Mesodermal cell (in vitro differentiated cells): ENCODE results near the gene MTCL3.

Experiments used
- H3K27ac ChIP-seq: 2 replicates; pipeline ENCODE4 v1.7.0; 2013; ENCODE audit warnings: mild to moderate bottlenecking, low read depth, low read length, moderate library complexity; ENCODE audit not compliant: severe bottlenecking
- H3K36me3 ChIP-seq: 2 replicates; pipeline ENCODE4 v1.7.1; 2013; ENCODE audit warnings: mild to moderate bottlenecking, low read length, moderate library complexity; ENCODE audit not compliant: control insufficient read depth, insufficient read depth
- H3K4me1 ChIP-seq: one replicate; pipeline ENCODE4 v1.7.1; 2013; ENCODE audit warnings: mild to moderate bottlenecking, low read length; ENCODE audit not compliant: insufficient read depth, control insufficient read depth, poor library complexity, severe bottlenecking
- H3K4me3 ChIP-seq: 2 replicates; pipeline ENCODE4 v1.7.0; 2013; ENCODE audit warnings: low read length, control low read depth, mild to moderate bottlenecking; ENCODE audit not compliant: insufficient read depth, poor library complexity, severe bottlenecking; ENCODE audit errors: extremely low read depth
- H3K9me3 ChIP-seq: 2 replicates; pipeline ENCODE4 v1.7.1; 2013; ENCODE audit warnings: mild to moderate bottlenecking, low read length, moderate library complexity; ENCODE audit not compliant: control insufficient read depth
- WGBS, 2 experiments: methylation state at CpG; one replicate each; pipeline ENCODE4 v1.1.5; 2013; ENCODE audit warnings: missing lambda C conversion rate in 2 of 2; ENCODE audit not compliant: insufficient coverage in 2 of 2; 5-methylcytosine and 5-hydroxymethylcytosine counted together

MTCL3 gene

GRCh38 chr6:127456465-127456864 lies 62.7 kb downstream of the MTCL3 start:
- no CpG with 5 or more reads among the region's 3 CpGs for WGBS, 2 experiments
- Histone ChIP-seq H3K27ac (no peak overlapping the region), H3K36me3 (no peaks in the 10 kb centered on the region), H3K4me3 (no peak overlapping the region), H3K4me1 (peaks cover 5% of the 10 kb centered on the region), H3K9me3 (no peaks in the 10 kb centered on the region)

- H3K9me3 ChIP-seq = no peaks in the 10 kb centered on the region
- H3K36me3 ChIP-seq = peaks cover 7% of the 10 kb centered on the region
- no peak overlapping the region for H3K27ac ChIP-seq
- H3K4me3 ChIP-seq = no peak overlapping the region
- H3K4me1 ChIP-seq = peaks cover 5% of the 10 kb centered on the region
- no CpG with 5 or more reads among the region's 2 CpGs for WGBS, 2 experiments
These were observed 65.1 kb downstream of the MTCL3 start for GRCh38 chr6:127453845-127454619.

- Histone ChIP-seq H3K27ac (no peak overlapping the region), H3K36me3 (peaks cover 9% of the 10 kb centered on the region), H3K9me3 (no peaks in the 10 kb centered on the region), H3K4me1 (no peaks in the 10 kb centered on the region), H3K4me3 (no peak overlapping the region)
These were observed 66.3 kb downstream of the MTCL3 start for GRCh38 chr6:127452803-127453202.

- Histone ChIP-seq H3K9me3 (no peaks in the 10 kb centered on the region), H3K27ac (no peak overlapping the region), H3K36me3 (peaks cover 19% of the 10 kb centered on the region), H3K4me1 (no peaks in the 10 kb centered on the region), H3K4me3 (no peak overlapping the region)
- 76 to 100% methylated on average over 2 of the region's 3 CpGs for WGBS, 2 experiments
These were observed 67.7 kb downstream of the MTCL3 start for GRCh38 chr6:127451388-127451787.

- H3K27ac ChIP-seq = no peak overlapping the region
- H3K9me3 ChIP-seq = no peaks in the 10 kb centered on the region
- peaks cover 27% of the 10 kb centered on the region for H3K36me3 ChIP-seq
- no peaks in the 10 kb centered on the region for H3K4me1 ChIP-seq
- no peak overlapping the region for H3K4me3 ChIP-seq
These were observed 71.4 kb downstream of the MTCL3 start for GRCh38 chr6:127447780-127448179.

GRCh38 chr6:127446356-127446755 lies 72.8 kb downstream of the MTCL3 start:
- 93 to 100% methylated on average over 7 of the region's 7 CpGs for WGBS, 2 experiments
- no peaks in the 10 kb centered on the region for H3K9me3 ChIP-seq
- H3K36me3 ChIP-seq = peaks cover 31% of the 10 kb centered on the region
- no peak overlapping the region for H3K27ac ChIP-seq
- H3K4me3 ChIP-seq = no peak overlapping the region
- H3K4me1 ChIP-seq = no peaks in the 10 kb centered on the region

- H3K4me3 ChIP-seq = no peak overlapping the region
- peaks cover 21% of the 10 kb centered on the region for H3K36me3 ChIP-seq
- no CpG with 5 or more reads among the region's 1 CpG for WGBS, 2 experiments
These were observed 77.3 kb downstream of the MTCL3 start for GRCh38 chr6:127441881-127442280.

GRCh38 chr6:127439718-127440117 lies 79.4 kb downstream of the MTCL3 start:
- Histone ChIP-seq H3K36me3 (peaks cover 13% of the 10 kb centered on the region), H3K4me1 (no peaks in the 10 kb centered on the region), H3K4me3 (no peak overlapping the region), H3K9me3 (no peaks in the 10 kb centered on the region), H3K27ac (no peak overlapping the region)
- WGBS, 2 experiments = no CpG with 5 or more reads among the region's 2 CpGs

More at GRCh38 chr6:127441881-127442280, 77.3 kb downstream of the MTCL3 start:
- no peak overlapping the region for H3K27ac ChIP-seq
- no peaks in the 10 kb centered on the region for H3K4me1 ChIP-seq
- H3K9me3 ChIP-seq = no peaks in the 10 kb centered on the region

- H3K4me3 ChIP-seq = no peak overlapping the region
- no peaks in the 10 kb centered on the region for H3K9me3 ChIP-seq
- peaks cover 4% of the 10 kb centered on the region for H3K36me3 ChIP-seq
- no peaks in the 10 kb centered on the region for H3K4me1 ChIP-seq
- H3K27ac ChIP-seq = no peak overlapping the region
- WGBS, 2 experiments = 77 to 93% methylated on average over 3 of the region's 3 CpGs
These were observed 82.5 kb downstream of the MTCL3 start for GRCh38 chr6:127436578-127437110.

- WGBS, 2 experiments = 60 to 100% methylated on average over 1 to 3 of the region's 7 CpGs
- Histone ChIP-seq H3K4me1 (no peaks in the 10 kb centered on the region), H3K36me3 (peaks cover 1% of the 10 kb centered on the region), H3K9me3 (no peaks in the 10 kb centered on the region), H3K27ac (no peak overlapping the region), H3K4me3 (no peak overlapping the region)
These were observed 83.4 kb downstream of the MTCL3 start for GRCh38 chr6:127435626-127436220.

GRCh38 chr6:127434651-127435050 lies 84.5 kb downstream of the MTCL3 start:
- Histone ChIP-seq H3K9me3 (no peaks in the 10 kb centered on the region), H3K4me1 (no peaks in the 10 kb centered on the region), H3K4me3 (no peak overlapping the region), H3K27ac (no peak overlapping the region), H3K36me3 (no peaks in the 10 kb centered on the region)
